ENCODE results near the gene TMC1.

- TF ChIP-seq YY1 (IDR thresholded peaks at IDR 0.05; ENCODE audit: insufficient read depth, insufficient read length): no peak
- no peak for TF ChIP-seq SUZ12 (IDR thresholded peaks at IDR 0.05; ENCODE audit: extremely low read depth, insufficient read depth, insufficient read length)
- TF ChIP-seq ZNF274 (IDR thresholded peaks at IDR 0.05; ENCODE audit: low read depth, low read length): no peak
Observed at GRCh38 chr9:72597181-72597517, 75.7 kb downstream of the TMC1 start.
